PC-9 (cell line): Measurements from ENCODE around the gene PPIL6. TPM values are rescaled to one million over a fixed set of nuclear protein-coding genes. Genes with fewer than 3 reads are reported as not detected.

Experiments
- BruUV-seq: library from RNA; stranded (reverse); fragments of 400-500 nt; replicated peaks from 2 replicates; lab custom pipeline; 2021; lab: Mats Ljungman, UMichigan
- CTCF ChIA-PET: fragments of 300-600 bp; sonication (Branson Sonifier 250); formaldehyde crosslinking; loops from one replicate; lab custom pipeline; 2022; ENCODE audit warnings: antibody characterized with exemption; lab: Charles Lee
- POLR2A ChIA-PET: fragments of 300-600 bp; sonication (Branson Sonifier 250); formaldehyde crosslinking; loops from one replicate; lab custom pipeline; 2022; ENCODE audit warnings: antibody characterized with exemption; ENCODE audit not compliant: unreplicated experiment; lab: Charles Lee
- DNase-seq, 2 experiments: peaks; one replicate each; pipeline versions ENCODE4 v3.0.0 to v3.0.0-alpha.2; 2015 to 2022; ENCODE audit warnings: mixed read lengths in 1 of 2
- H2AFZ ChIP-seq: fragments of 200-600 bp; sonication (generic); 2 replicates; pipeline ENCODE4 v1.8.1; 2017; ENCODE audit warnings: antibody characterized with exemption
- H3F3A ChIP-seq: fragments of 200-600 bp; sonication (generic); 2 replicates; pipeline ENCODE4 v1.8.1; 2017; ENCODE audit warnings: antibody characterized with exemption, mild to moderate bottlenecking, low read depth; ENCODE audit not compliant: insufficient read depth
- H3K27ac ChIP-seq: fragments of 200-600 bp; sonication (generic); 2 replicates; pipeline ENCODE4 v1.6.1; 2016; ENCODE audit warnings: mixed run types
- H3K27me3 ChIP-seq: fragments of 200-600 bp; sonication (generic); 2 replicates; pipeline ENCODE4 v1.6.1; 2016; ENCODE audit warnings: low read depth, mixed run types; ENCODE audit not compliant: insufficient read depth
- H3K36me3 ChIP-seq: fragments of 200-600 bp; sonication (generic); 2 replicates; pipeline ENCODE4 v1.6.1; 2016; ENCODE audit warnings: low read depth, mixed run types
- H3K4me1 ChIP-seq: fragments of 200-600 bp; sonication (generic); replicated peaks from 2 replicates; pipeline ENCODE4 v1.6.1; 2016; ENCODE audit warnings: mixed run types; ENCODE audit not compliant: insufficient read depth
- H3K4me2 ChIP-seq: fragments of 200-600 bp; sonication (generic); 2 replicates; pipeline ENCODE4 v1.6.1; 2017; ENCODE audit warnings: mixed run types
- H3K4me3 ChIP-seq: fragments of 200-600 bp; sonication (generic); 2 replicates; pipeline ENCODE4 v1.6.1; 2016; ENCODE audit warnings: mixed run types
- H3K79me2 ChIP-seq: fragments of 200-600 bp; sonication (generic); 2 replicates; pipeline ENCODE4 v1.6.1; 2017; ENCODE audit warnings: low read depth, mixed run types
- H3K9me2 ChIP-seq: fragments of 200-600 bp; sonication (generic); 2 replicates; pipeline ENCODE4 v1.8.1; 2017; ENCODE audit warnings: mild to moderate bottlenecking; ENCODE audit not compliant: insufficient read depth
- H3K9me3 ChIP-seq: fragments of 200-600 bp; sonication (generic); 2 replicates; pipeline ENCODE4 v1.8.1; 2016; ENCODE audit warnings: low read depth; ENCODE audit not compliant: insufficient read depth
- H4K20me1 ChIP-seq: fragments of 200-600 bp; sonication (generic); 2 replicates; pipeline ENCODE4 v1.8.1; 2017; ENCODE audit not compliant: insufficient read depth
- CTCF ChIP-seq: fragments of 200-600 bp; sonication (generic); conservative IDR thresholded peaks from 2 replicates; pipeline ENCODE4 v1.6.1; 2017; ENCODE audit warnings: mixed run types, antibody characterized with exemption, mild to moderate bottlenecking, moderate library complexity
- EZH2 ChIP-seq: fragments of 200-600 bp; sonication (generic); IDR thresholded peaks from 2 replicates; pipeline ENCODE4 v1.8.0; 2017; ENCODE audit warnings: antibody characterized with exemption, low read depth
- intact Hi-C: fragments of 100-400 bp; cut with micrococcal nuclease; formaldehyde crosslinking; loops from one replicate; pipeline ENCODE4 v1.10.0; 2022; ENCODE audit not compliant: unreplicated experiment
- total RNA-seq: library from RNA; stranded (reverse); gene quantifications from 2 replicates; pipeline ENCODE4 v1.2.3, GENCODE V29; 2021

The PPIL6 gene
- total RNA-seq, 1 experiment from 2014 or later = 15.5 TPM

GRCh38 chr6:109360281-109360680, 80.1 kb downstream of the PPIL6 start:
- TF ChIP-seq CTCF (no peak), EZH2 (no peak)
- CTCF ChIA-PET = no interaction called here
- Histone ChIP-seq H3F3A (no peaks in the 10 kb centered on the region; the same call in 1 of the 2 replicates), H3K27ac (no peak overlapping the region), H3K4me3 (no peak overlapping the region), H3K9me2 (no peaks in the 10 kb centered on the region), H3K4me1 (no peaks in the 10 kb centered on the region), H3K27me3 (no peaks in the 10 kb centered on the region), H3K9me3 (peaks cover 13% of the 10 kb centered on the region), H4K20me1 (no peaks in the 10 kb centered on the region), H3K36me3 (peaks cover 40% of the 10 kb centered on the region), H3K4me2 (no peak overlapping the region), H2AFZ (no peak overlapping the region), H3K79me2 (no peaks in the 10 kb centered on the region)
- intact Hi-C loops = no loop called here
- no peak for DNase-seq
- no TSS peak for BruUV-seq
- POLR2A ChIA-PET = no interaction called here

GRCh38 chr6:109359248-109359647, 81.2 kb downstream of the PPIL6 start:
- DNase-seq = no peak
- Histone ChIP-seq H3K79me2 (no peaks in the 10 kb centered on the region), H2AFZ (no peak overlapping the region), H3K4me1 (no peaks in the 10 kb centered on the region), H4K20me1 (no peaks in the 10 kb centered on the region), H3F3A (no peaks in the 10 kb centered on the region; the same call in 1 of the 2 replicates), H3K27me3 (no peaks in the 10 kb centered on the region), H3K36me3 (peaks cover 33% of the 10 kb centered on the region), H3K9me2 (no peaks in the 10 kb centered on the region), H3K4me3 (no peak overlapping the region), H3K9me3 (peaks cover 13% of the 10 kb centered on the region), H3K27ac (no peak overlapping the region), H3K4me2 (no peak overlapping the region)
- no TSS peak for BruUV-seq
- ChIA-PET CTCF (no interaction called here), POLR2A (no interaction called here)
- TF ChIP-seq EZH2 (no peak), CTCF (no peak)
- intact Hi-C loops = no loop called here

DNA sequence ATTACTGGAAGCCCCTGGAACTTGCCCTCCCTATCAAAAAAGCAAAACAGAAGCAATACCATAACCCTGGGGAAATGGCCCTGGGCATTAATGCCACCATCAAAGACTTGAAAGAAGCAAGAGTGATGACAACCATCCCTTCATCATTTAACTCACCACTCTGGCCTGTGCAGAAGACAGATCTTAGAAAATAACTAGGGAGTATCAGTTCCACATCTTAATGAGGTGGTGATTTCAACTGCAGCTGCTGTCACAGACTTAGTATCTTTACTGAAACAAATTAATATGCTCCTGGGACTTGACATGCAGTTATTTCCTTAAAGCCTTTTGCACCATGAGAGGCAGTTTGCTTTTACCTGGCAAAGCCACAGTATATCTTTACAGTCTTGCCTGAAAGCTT, 82.2 kb downstream of the PPIL6 start:
- H3K79me2 ChIP-seq = no peaks in the 10 kb centered on the region
- no peak for DNase-seq
- no peak overlapping the region for H2AFZ ChIP-seq
- no peak overlapping the region for H3K4me2 ChIP-seq
- no peak overlapping the region for H3K4me3 ChIP-seq
- H3K9me2 ChIP-seq = no peaks in the 10 kb centered on the region
- H3K4me1 ChIP-seq = no peaks in the 10 kb centered on the region
- ChIA-PET CTCF (no interaction called here), POLR2A (no interaction called here)
- no peaks in the 10 kb centered on the region; the same call in 1 of the 2 replicates for H3F3A ChIP-seq
- intact Hi-C loops = no loop called here
- H4K20me1 ChIP-seq = no peaks in the 10 kb centered on the region
- TF ChIP-seq CTCF (no peak), EZH2 (no peak)
- H3K9me3 ChIP-seq = peaks cover 13% of the 10 kb centered on the region
- no peak overlapping the region for H3K27ac ChIP-seq
- H3K36me3 ChIP-seq = peaks cover 25% of the 10 kb centered on the region
- BruUV-seq = no TSS peak
- no peaks in the 10 kb centered on the region for H3K27me3 ChIP-seq
